HepG2 (cell line): ENCODE results near the gene ARVCF. TPM values are rescaled to one million over a fixed set of nuclear protein-coding genes. Genes with fewer than 3 reads are reported as not detected.

Source experiments
- ATAC-seq: fragments of 200-7000 bp; cut with Tn5 transposase; 3 replicates; pipeline ENCODE4 v1.9.1; 2020; ENCODE audit warnings: mild to moderate bottlenecking, moderate library complexity
- BruUV-seq: library from RNA; stranded (reverse); fragments of 400-500 nt; replicated peaks from 2 replicates; lab custom pipeline; 2021; lab: Mats Ljungman, UMichigan
- CTCF ChIA-PET: fragments of 300-600 bp; formaldehyde crosslinking; extraction: SDS; loops from one replicate; lab custom pipeline; 2021; ENCODE audit warnings: low total read pairs, inconsistent platforms, low intra/inter-chr PET ratio; lab: Yijun Ruan, JAX
- POLR2A ChIA-PET: fragments of 350-600 bp; sonication (Branson Sonifier 250); formaldehyde crosslinking; loops from one replicate; lab custom pipeline; 2020; ENCODE audit warnings: antibody characterized with exemption, inconsistent platforms; lab: Yijun Ruan, JAX
- DNase-seq: peaks from one replicate; pipeline ENCODE4 v3.0.0-alpha.2; 2015; ENCODE audit warnings: low spot score
- FAIRE-seq: peaks from 3 replicates; lab custom pipeline; 2011; peaks lifted over from hg19 to GRCh38; lab: Jason Lieb, UNC
- H2AFZ ChIP-seq: one replicate; pipeline ENCODE4 v1.6.1; 2011; ENCODE audit warnings: low read length, inconsistent platforms
- H3K27ac ChIP-seq: fragments of 300-600 bp; 3 replicates; pipeline ENCODE4 v1.8.0; 2011; ENCODE audit warnings: mixed run types, mild to moderate bottlenecking, mixed read lengths, low read length, inconsistent platforms; ENCODE audit not compliant: insufficient read depth; ENCODE audit errors: extremely low read length
- H3K27me3 ChIP-seq, 2 experiments: fragments of 200-600 bp in 1 of 2; 2 replicates in 1 of 2; 3 replicates in 1 of 2; pipeline versions ENCODE4 v1.6.0 to v1.8.0; 2011; ENCODE audit warnings: low read length in 2 of 2, mild to moderate bottlenecking in 2 of 2, moderate library complexity in 2 of 2, inconsistent platforms in 1 of 2; ENCODE audit not compliant: insufficient read depth in 2 of 2, control insufficient read depth in 1 of 2
- H3K36me3 ChIP-seq, 2 experiments: fragments of 200-600 bp in 1 of 2; replicated peaks in 1 of 2; 2 replicates in 1 of 2; 3 replicates in 1 of 2; pipeline versions ENCODE4 v1.5.1 to v1.8.0; 2011; ENCODE audit warnings: low read length in 2 of 2, inconsistent platforms in 1 of 2; ENCODE audit not compliant: insufficient read depth in 2 of 2, control insufficient read depth in 1 of 2
- H3K4me1 ChIP-seq: 2 replicates; pipeline ENCODE4 v1.5.1; 2012; ENCODE audit warnings: low read length, inconsistent platforms; ENCODE audit not compliant: insufficient read depth
- H3K4me2 ChIP-seq: 2 replicates; pipeline ENCODE4 v1.6.0; 2011; ENCODE audit warnings: low read depth, low read length, inconsistent platforms
- H3K4me3 ChIP-seq, 3 experiments: fragments of 200-600 bp in 1 of 3; sonication (generic), shearing (Covaris generic) in 1 of 3; replicated peaks in 1 of 3; 2 replicates each; pipeline ENCODE4 v1.5.1; 2011 to 2016; ENCODE audit warnings: low read length in 3 of 3, inconsistent platforms in 2 of 3, low read depth in 2 of 3, mild to moderate bottlenecking in 2 of 3, control low read depth in 1 of 3, mixed read lengths in 1 of 3; ENCODE audit not compliant: insufficient read depth in 1 of 3
- H3K79me2 ChIP-seq: one replicate; pipeline ENCODE4 v1.6.1; 2011; ENCODE audit warnings: low read length, inconsistent platforms; ENCODE audit not compliant: insufficient read depth
- H3K9ac ChIP-seq: 2 replicates; pipeline ENCODE4 v1.6.0; 2011; ENCODE audit warnings: mild to moderate bottlenecking, low read depth, low read length, inconsistent platforms; ENCODE audit not compliant: insufficient read depth
- H3K9me3 ChIP-seq: 2 replicates; pipeline ENCODE4 v1.5.1; 2012; ENCODE audit warnings: mild to moderate bottlenecking, low read length
- H4K20me1 ChIP-seq: 2 replicates; pipeline ENCODE4 v1.6.0; 2011; ENCODE audit warnings: inconsistent platforms, mild to moderate bottlenecking, low read length, moderate library complexity; ENCODE audit not compliant: insufficient read depth
- ASH2L ChIP-seq: fragments of 300-600, 200-600 bp; sonication (generic); IDR thresholded peaks from 2 replicates; pipeline ENCODE4 v1.7.0; 2017; ENCODE audit warnings: low read depth, mild to moderate bottlenecking, moderate library complexity, mixed read lengths, low read length; ENCODE audit not compliant: insufficient read length
- GABPB1 ChIP-seq: IDR thresholded peaks from 2 replicates; pipeline ENCODE4 v1.6.1; 2016; ENCODE audit warnings: mild to moderate bottlenecking, missing genetic modification reagents, moderate library complexity, missing compliant biosample characterization
- GLMP ChIP-seq: sonication (generic); formaldehyde crosslinking; IDR thresholded peaks from 2 replicates; pipeline ENCODE4 v1.9.0; 2021; ENCODE audit warnings: missing genetic modification reagents, mild to moderate bottlenecking, borderline replicate concordance
- JDP2 ChIP-seq: sonication (generic); formaldehyde crosslinking; IDR thresholded peaks from 2 replicates; pipeline ENCODE4 v1.8.1; 2022; ENCODE audit warnings: missing genetic modification reagents, borderline replicate concordance
- JUND ChIP-seq: sonication (generic); formaldehyde crosslinking; IDR thresholded peaks from 2 replicates; pipeline ENCODE4 v1.8.0; 2022; ENCODE audit warnings: mild to moderate bottlenecking, missing genetic modification reagents
- KLF9 ChIP-seq: IDR thresholded peaks from 2 replicates; pipeline ENCODE4 v1.6.1; 2016; ENCODE audit warnings: low read depth
- NFE2L1 ChIP-seq: sonication (generic); formaldehyde crosslinking; IDR thresholded peaks from 2 replicates; pipeline ENCODE4 v1.4.0; 2020; ENCODE audit warnings: missing genetic modification reagents, mild to moderate bottlenecking, borderline replicate concordance
- PAX8 ChIP-seq: sonication (generic); formaldehyde crosslinking; IDR thresholded peaks from 2 replicates; pipeline ENCODE4 v1.8.0; 2022; ENCODE audit warnings: mild to moderate bottlenecking, missing genetic modification reagents, borderline replicate concordance
- POLR2AphosphoS2 ChIP-seq: IDR thresholded peaks from 2 replicates; pipeline ENCODE4 v1.6.1; 2011; ENCODE audit warnings: low read depth, low read length, improper control_type of control experiment
- SNRNP70 ChIP-seq: fragments of 200-400 bp; formaldehyde crosslinking; IDR thresholded peaks from 2 replicates; pipeline ENCODE4 v1.6.1; 2017; ENCODE audit warnings: mild to moderate bottlenecking, low read depth, low read length, moderate library complexity
- ZNF512B ChIP-seq: sonication (generic); formaldehyde crosslinking; IDR thresholded peaks from 2 replicates; pipeline ENCODE4 v1.5.1; 2020; ENCODE audit warnings: missing genetic modification reagents, mild to moderate bottlenecking, borderline replicate concordance
- ZNF550 ChIP-seq: sonication (generic); formaldehyde crosslinking; IDR thresholded peaks from 2 replicates; pipeline ENCODE4 v1.4.0; 2020; ENCODE audit warnings: mild to moderate bottlenecking, missing genetic modification reagents, borderline replicate concordance
- ZNF564 ChIP-seq: sonication (generic); formaldehyde crosslinking; IDR thresholded peaks from 2 replicates; pipeline ENCODE4 v1.8.1; 2023; ENCODE audit warnings: mild to moderate bottlenecking, missing genetic modification reagents
- ZNF788 ChIP-seq: sonication (generic); formaldehyde crosslinking; IDR thresholded peaks from 2 replicates; pipeline ENCODE4 v1.5.0; 2020; ENCODE audit warnings: mild to moderate bottlenecking, missing genetic modification reagents, borderline replicate concordance
- WGBS: methylation state at CpG from one replicate; pipeline ENCODE4 v1.1.6; 2017; ENCODE audit warnings: low lambda C conversion rate; 5-methylcytosine and 5-hydroxymethylcytosine counted together
- in situ Hi-C: cut with HindIII; loops from 2 replicates; pipeline ENCODE4 v1.10.0; 2017; ENCODE audit warnings: low pct_unique_long_range_greater_than_20kb; ENCODE audit not compliant: extremely low pct_ligation_motif_present
- intact Hi-C: fragments of 100-400 bp; cut with micrococcal nuclease; formaldehyde crosslinking; loops from one replicate; pipeline ENCODE4 v1.10.0; 2022; ENCODE audit not compliant: unreplicated experiment
- polyA plus RNA-seq, 8 experiments: library from polyadenylated mRNA; depleted of rRNA in 3 of 8; stranded (reverse) in 7 of 8; unstranded in 1 of 8; fragments of >200 nt; fragmentation: Illumina TruSeq in 4 of 8; extraction: Trizol in 4 of 8; gene quantifications; 2 replicates each; pipeline versions ENCODE4 v1.2.1 to v1.2.3, GENCODE V29; 2011 to 2016; ENCODE audit warnings: low read depth in 4 of 8, missing spikeins in 1 of 8, mixed read lengths in 1 of 8; ENCODE audit not compliant: insufficient read depth in 1 of 8
- total RNA-seq, 5 experiments: library from RNA; depleted of rRNA; stranded (reverse); fragments of >200 nt; fragmentation: Illumina TruSeq; extraction: Trizol; gene quantifications; 2 replicates each; pipeline ENCODE4 v1.2.3, GENCODE V29; 2016; ENCODE audit warnings: low read depth in 1 of 5
- TF ChIP-seq, protein P1 (sequence below): sonication (generic); formaldehyde crosslinking; IDR thresholded peaks from 2 replicates; pipeline ENCODE4 v1.8.1; 2023; ENCODE audit warnings: mild to moderate bottlenecking, missing genetic modification reagents, borderline replicate concordance
- TF ChIP-seq, protein P2 (sequence below): sonication (generic); formaldehyde crosslinking; IDR thresholded peaks from 2 replicates; pipeline ENCODE4 v1.4.0; 2020; ENCODE audit warnings: low read depth, missing genetic modification reagents

Gene ARVCF
- total and polyA plus RNA-seq, 2 of the 13 experiments (the other 11 are each of a cell fraction or from before 2014, with no cell fraction given), result 16.4 to 17.7 TPM

DNA sequence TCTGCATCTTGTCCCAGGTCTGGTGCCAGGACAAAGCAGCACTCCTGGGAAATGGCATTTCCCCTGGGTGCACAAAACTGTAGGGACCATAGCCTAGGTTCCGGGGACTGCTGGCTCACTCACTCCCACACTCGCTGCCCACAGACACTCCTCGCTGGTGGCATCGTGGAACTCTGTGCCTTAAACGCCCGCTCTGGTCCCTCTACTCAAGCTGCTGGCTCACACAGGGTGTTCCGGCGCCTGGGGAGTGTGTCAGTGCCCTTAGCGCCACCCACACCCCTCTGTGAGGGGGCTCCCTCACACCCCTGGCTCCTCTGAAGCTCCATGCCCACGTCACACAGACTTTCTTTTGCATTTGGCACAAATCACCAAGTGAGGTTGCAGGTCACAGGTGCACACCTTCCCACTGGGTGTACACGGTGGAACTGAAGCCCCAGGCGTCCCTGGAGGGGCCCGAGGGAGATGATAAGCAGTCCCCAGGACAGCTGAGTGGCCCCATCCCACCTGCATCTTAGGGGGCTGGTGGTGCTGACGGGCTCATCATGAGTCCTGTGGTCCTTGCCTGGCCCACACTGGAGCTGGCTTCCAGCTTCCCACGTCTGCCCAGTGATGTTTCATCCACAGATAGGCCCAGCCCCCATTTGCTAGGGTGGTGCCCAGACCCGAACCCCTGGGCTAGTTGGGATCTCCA lies 40.2 kb upstream of the ARVCF start:
- no peak for DNase-seq
- no peak overlapping the region for H3K4me3 ChIP-seq
- BruUV-seq, result no TSS peak
- ChIA-PET CTCF (no interaction called here), POLR2A (interaction anchor here (0.6 kb wide), 1 partner anchor 12 kb away, joined by 4 read pairs; no protein-coding TSS in a partner anchor)
- no peaks in the 10 kb centered on the region for H3K4me1 ChIP-seq
- no peaks in the 10 kb centered on the region for H3K79me2 ChIP-seq
- intact Hi-C loops (no loop called here), in situ Hi-C loops (no loop called here)
- no peaks in the 10 kb centered on the region for H4K20me1 ChIP-seq
- no peaks in the 10 kb centered on the region for H3K9me3 ChIP-seq
- peaks cover 2 to 22% of the 10 kb centered on the region in 2 experiments; a peak in 2 of 5 replicates for H3K36me3 ChIP-seq
- no peak overlapping the region for H3K4me2 ChIP-seq
- no peaks in the 10 kb centered on the region for H3K27me3 ChIP-seq
- no peak for FAIRE-seq
- no peak overlapping the region for H2AFZ ChIP-seq
- H3K27ac ChIP-seq, result no peak overlapping the region
- H3K9ac ChIP-seq, result no peak overlapping the region
- ATAC-seq, result no peak
- WGBS, result 92% methylated on average over 14 of the region's 16 CpGs
- no peak for TF ChIP-seq SNRNP70
- no peak for TF ChIP-seq POLR2AphosphoS2
- TF ChIP-seq JUND (CRISPR knock-in tag), result no peak
- TF ChIP-seq, protein P1, sequence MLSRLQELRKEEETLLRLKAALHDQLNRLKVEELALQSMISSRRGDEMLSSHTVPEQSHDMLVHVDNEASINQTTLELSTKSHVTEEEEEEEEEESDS, result no peak
- no peak for TF ChIP-seq ZNF564 (CRISPR knock-in tag)
- TF ChIP-seq PAX8 (CRISPR knock-in tag), result no peak
- no peak for TF ChIP-seq ZNF788
- no peak for TF ChIP-seq ZNF550 (CRISPR knock-in tag)
- TF ChIP-seq, protein P2, sequence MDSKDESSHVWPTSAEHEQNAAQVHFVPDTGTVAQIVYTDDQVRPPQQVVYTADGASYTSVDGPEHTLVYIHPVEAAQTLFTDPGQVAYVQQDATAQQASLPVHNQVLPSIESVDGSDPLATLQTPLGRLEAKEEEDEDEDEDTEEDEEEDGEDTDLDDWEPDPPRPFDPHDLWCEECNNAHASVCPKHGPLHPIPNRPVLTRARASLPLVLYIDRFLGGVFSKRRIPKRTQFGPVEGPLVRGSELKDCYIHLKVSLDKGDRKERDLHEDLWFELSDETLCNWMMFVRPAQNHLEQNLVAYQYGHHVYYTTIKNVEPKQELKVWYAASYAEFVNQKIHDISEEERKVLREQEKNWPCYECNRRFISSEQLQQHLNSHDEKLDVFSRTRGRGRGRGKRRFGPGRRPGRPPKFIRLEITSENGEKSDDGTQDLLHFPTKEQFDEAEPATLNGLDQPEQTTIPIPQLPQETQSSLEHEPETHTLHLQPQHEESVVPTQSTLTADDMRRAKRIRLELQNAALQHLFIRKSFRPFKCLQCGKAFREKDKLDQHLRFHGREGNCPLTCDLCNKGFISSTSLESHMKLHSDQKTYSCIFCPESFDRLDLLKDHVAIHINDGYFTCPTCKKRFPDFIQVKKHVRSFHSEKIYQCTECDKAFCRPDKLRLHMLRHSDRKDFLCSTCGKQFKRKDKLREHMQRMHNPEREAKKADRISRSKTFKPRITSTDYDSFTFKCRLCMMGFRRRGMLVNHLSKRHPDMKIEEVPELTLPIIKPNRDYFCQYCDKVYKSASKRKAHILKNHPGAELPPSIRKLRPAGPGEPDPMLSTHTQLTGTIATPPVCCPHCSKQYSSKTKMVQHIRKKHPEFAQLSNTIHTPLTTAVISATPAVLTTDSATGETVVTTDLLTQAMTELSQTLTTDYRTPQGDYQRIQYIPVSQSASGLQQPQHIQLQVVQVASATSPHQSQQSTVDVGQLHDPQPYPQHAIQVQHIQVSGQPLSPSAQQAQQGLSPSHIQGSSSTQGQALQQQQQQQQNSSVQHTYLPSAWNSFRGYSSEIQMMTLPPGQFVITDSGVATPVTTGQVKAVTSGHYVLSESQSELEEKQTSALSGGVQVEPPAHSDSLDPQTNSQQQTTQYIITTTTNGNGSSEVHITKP (CRISPR knock-in tag), result no peak
- TF ChIP-seq ZNF512B (CRISPR knock-in tag), result no peak
- TF ChIP-seq NFE2L1 (CRISPR knock-in tag), result no peak
- TF ChIP-seq ASH2L, result no peak
- no peak for TF ChIP-seq JDP2 (CRISPR knock-in tag)
- no peak for TF ChIP-seq KLF9 (CRISPR knock-in tag)
- no peak for TF ChIP-seq GABPB1
- no peak for TF ChIP-seq GLMP (CRISPR knock-in tag)
